ENCODE data around the gene ASTN2.
"Not testable (repeated sequence)": the region's sequence is repeated elsewhere in the genome, so short reads cannot be mapped to it uniquely, and the experiment has no call there.

ASTN2 gene

GRCh38 chr9:117075636-117076035, 339.2 kb downstream of the ASTN2 start:
- no peak for TF ChIP-seq CTCF (conservative IDR thresholded peaks at IDR 0.05; ENCODE audit: low read length)
- DNase-seq (ENCODE audit: low read depth) = no peak
- H3K4me3 ChIP-seq (ENCODE audit: low read length) = no peak overlapping the region

DNA sequence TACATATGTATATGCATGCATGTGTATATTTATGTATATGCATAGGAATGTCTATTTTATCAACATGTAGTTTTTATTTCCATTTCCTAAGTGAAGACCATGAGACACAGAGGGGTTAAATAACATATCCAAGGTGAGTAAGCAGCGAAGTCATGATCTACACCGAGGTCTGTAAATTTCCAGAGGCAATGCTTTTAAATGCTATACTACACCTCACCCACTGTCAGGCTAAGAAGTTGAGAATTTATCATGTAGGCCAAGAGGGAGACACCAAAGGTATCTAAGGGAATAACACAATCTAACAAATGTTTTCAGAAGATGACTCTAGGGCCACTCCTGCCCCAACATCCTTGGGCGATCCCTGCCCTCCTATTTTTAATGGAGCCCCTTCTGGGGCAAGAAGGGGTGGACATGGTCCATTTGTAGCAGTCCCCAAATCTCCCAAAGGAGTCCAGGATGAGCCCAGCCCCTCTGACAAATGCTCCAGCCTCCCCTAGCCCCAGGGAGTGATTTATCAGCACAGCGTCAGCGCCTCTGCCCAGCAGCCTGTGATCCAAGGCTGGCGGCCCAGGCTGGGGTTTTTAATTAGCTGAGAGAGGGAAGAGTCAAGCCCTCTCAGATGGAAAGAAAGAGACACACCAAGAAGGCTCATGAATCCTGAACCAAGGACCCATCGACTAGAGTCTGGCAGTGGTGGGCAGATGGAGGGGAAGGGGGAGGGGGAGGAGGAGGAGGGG, 339.9 kb downstream of the ASTN2 start:
- no peak overlapping the region for H3K4me3 ChIP-seq (ENCODE audit: low read length)
- TF ChIP-seq CTCF (conservative IDR thresholded peaks at IDR 0.05; ENCODE audit: low read length) = no peak
- DNase-seq (ENCODE audit: low read depth) = no peak

GRCh38 chr9:117074342-117074662, 340.6 kb downstream of the ASTN2 start:
- H3K4me3 ChIP-seq (ENCODE audit: low read length) = no peak overlapping the region
- TF ChIP-seq CTCF (conservative IDR thresholded peaks at IDR 0.05; ENCODE audit: low read length) = no peak
- no peak for DNase-seq (ENCODE audit: low read depth)

- no peak overlapping the region for H3K4me3 ChIP-seq (ENCODE audit: low read length)
- TF ChIP-seq CTCF (conservative IDR thresholded peaks at IDR 0.05; ENCODE audit: low read length) = peak; percentile 43
- no peak for DNase-seq (ENCODE audit: low read depth)
Measured at GRCh38 chr9:117073539-117074341, 341.1 kb downstream of the ASTN2 start.

DNA sequence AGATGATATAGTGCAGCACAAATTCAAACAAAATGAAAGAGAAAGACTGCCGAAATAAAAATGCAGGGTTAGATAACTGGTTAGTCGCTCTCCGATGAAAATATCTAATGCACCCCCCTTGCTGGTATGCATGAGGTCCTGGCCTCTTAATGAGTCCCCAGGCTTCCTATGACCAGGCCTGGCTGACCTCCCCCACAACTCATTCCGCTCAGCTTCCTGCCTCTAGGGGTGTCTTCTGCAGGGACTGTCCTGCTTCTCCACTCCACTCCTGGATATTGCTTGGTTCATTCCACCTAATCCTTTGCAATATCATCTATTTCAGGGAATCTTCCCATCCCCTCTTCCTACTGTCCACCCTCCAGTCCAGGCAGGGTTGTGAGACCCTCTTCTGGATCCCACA, 341.8 kb downstream of the ASTN2 start:
- no peak overlapping the region for H3K4me3 ChIP-seq (ENCODE audit: low read length)
- no peak for TF ChIP-seq CTCF (conservative IDR thresholded peaks at IDR 0.05; ENCODE audit: low read length)
- DNase-seq (ENCODE audit: low read depth) = no peak

- TF ChIP-seq CTCF (conservative IDR thresholded peaks at IDR 0.05; ENCODE audit: low read length) = no peak
- no peak overlapping the region for H3K4me3 ChIP-seq (ENCODE audit: low read length)
- DNase-seq (ENCODE audit: low read depth) = no peak
Measured at GRCh38 chr9:117072216-117072615, 342.6 kb downstream of the ASTN2 start.

GRCh38 chr9:117071673-117072207, 343.1 kb downstream of the ASTN2 start:
- not testable (repeated sequence) for H3K4me3 ChIP-seq (ENCODE audit: low read length); DNase-seq (ENCODE audit: low read depth)

All from AG10803 (cell line).